Left kidney (tissue), 2 donors: Measurements from ENCODE around the gene LYPD1. TPM values are rescaled to one million over a fixed set of nuclear protein-coding genes. Genes with fewer than 3 reads are reported as not detected.

Experiments used
- DNase-seq: peaks from one replicate; pipeline ENCODE4 v3.0.0-alpha.2; 2013
- polyA plus RNA-seq: library from polyadenylated mRNA; unstranded; fragments of 120-200 nt; gene quantifications from one replicate; pipeline ENCODE4 v1.2.1, GENCODE V29; 2013; ENCODE audit not compliant: insufficient read length

The LYPD1 gene
- polyA plus RNA-seq, 1 donor: 94.3 TPM

DNA sequence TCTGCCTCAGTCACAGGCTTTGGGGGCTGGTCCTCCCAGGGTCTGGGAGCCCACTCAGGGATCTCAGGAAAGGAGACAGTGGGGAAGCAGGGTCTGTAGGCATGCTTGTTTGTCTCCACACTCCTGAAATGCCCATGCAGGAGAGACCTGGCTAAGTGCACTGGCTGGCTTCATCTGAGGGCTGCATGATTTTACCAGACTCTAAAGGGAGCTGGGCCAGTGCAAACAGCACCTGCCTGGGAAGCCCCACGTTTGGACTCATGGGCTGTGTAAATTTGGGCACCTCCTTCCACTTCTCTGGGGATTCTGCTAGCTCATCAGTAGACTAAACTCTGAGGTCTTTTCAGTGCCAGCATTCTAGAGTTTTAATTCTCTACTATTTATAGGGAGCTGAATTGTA is 33.7 kb downstream of the LYPD1 start:
- DNase-seq: no peak

- no peak for DNase-seq
Measured at GRCh38 chr2:132633635-132634034, 36.4 kb downstream of the LYPD1 start.

GRCh38 chr2:132632000-132632649 is 37.9 kb downstream of the LYPD1 start:
- DNase-seq: no peak

DNA sequence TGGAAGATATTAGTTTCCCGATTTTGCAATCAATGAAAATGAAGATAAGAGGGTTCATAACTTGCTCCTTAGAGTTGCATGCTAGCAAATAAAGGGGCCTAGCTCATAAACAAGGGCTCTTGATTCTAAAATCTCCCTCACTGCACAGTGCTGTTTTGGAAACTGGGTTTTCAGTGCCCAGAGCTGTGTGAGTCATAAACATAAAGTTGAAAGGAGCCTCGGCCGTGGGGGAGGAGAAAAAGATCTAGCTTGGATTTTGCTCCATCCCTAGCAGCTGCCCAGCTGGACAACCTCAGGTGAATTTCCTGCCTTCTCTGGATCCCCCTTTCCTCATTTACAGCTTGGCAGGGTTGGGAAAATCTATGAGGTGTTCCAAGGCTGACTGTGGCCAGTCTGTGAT is 42.5 kb downstream of the LYPD1 start:
- DNase-seq: no peak

DNA sequence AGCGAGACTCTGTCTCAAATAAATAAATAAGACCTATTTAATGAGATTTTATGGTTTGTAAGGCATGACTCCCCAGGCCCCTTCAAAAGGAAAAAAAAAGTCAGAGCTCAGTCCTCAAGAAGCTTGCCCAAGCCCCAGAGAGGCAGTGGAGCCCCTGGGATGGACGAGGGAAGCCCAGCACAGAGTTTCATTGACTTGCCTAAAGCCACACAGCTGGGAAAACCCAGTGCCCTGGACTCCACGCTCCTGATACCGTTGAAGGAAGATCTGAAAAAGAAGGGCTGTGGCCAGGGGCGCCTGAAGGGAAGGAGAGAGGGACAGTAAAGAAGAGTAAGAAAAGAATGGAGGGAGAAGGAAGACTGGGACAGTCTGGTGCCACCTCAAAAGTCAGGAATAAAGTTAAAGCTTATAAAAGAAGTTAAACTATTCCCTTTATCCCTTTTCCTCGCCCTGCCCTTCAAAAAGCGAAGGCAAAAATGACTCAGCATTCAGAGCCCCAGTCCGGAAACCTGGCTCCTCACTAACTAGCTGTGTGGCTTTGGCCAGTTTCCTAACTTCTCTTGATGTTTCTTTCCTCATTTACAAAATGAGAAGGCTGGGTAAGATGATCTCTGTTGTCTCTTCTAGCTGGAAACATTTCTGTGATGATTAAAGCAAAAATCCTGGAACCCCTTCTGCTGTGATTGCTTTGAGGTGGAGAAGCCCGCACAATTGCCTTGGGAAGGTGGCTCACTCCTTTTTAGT is 46.7 kb downstream of the LYPD1 start:
- DNase-seq: no peak

- DNase-seq: no peak
Measured at GRCh38 chr2:132621131-132621875, 48.7 kb downstream of the LYPD1 start.

GRCh38 chr2:132620115-132620514 is 49.9 kb downstream of the LYPD1 start:
- no peak for DNase-seq

DNA sequence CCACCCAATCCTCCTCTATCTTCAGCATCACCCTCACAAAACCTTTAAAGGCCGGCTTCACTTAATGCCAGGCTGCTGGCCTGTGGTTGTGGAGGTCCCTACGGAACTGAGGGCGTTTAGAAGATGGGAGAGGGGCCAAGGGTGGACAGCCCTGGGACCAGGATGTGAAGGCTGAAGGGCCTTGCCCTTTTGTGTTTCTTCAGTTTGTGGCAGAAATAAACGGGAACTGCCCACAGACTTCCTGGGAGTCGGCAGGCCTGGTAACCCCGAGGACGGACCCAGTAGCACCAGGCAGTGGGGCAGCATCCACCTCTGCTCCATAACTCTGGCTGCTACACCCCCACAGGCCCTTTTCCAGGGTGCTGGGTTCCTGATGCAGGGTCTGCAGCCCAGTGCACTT is 51.3 kb downstream of the LYPD1 start:
- no peak for DNase-seq

- DNase-seq: no peak
Measured at GRCh38 chr2:132617989-132618388, 52.0 kb downstream of the LYPD1 start.

DNA sequence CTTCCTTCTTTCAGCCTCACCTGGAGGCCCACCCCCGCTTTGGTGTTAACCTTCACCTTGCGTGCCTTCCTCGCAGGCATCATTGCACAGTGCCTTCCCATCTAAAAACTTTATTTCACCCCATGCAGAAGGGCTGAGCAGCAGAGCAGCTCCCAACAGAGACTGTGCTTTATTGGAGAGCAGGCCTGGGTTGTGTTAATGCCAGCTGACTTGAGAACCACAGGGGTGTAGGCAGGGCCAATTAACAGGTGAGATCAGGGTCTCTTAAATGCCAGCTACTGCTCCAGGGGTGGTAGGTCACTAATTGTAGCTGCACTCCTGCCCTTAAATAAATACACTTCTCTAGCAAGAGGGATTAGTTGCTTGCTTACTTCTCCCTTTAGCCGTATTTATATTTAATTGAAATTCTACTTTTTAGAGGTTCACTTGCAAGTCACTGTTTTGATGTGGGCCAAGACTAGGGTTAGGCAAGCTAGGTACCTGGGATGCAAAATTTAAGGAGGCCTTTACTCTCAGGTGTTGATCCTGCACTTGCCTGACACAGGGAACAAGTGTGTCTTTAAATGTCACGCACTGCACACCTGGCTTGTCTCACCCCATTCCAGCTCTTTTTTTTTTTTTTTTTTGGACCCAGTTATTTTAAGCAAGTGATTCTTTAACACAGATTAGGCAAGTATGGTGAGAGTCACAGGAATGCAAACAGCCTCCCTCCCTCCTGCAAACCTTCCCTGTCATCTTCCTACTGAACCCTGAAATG is 54.5 kb downstream of the LYPD1 start:
- DNase-seq: no peak

- DNase-seq: no peak
Measured at GRCh38 chr2:132611719-132612118, 58.3 kb downstream of the LYPD1 start.

- no peak for DNase-seq
Measured at GRCh38 chr2:132609101-132609890, 60.7 kb downstream of the LYPD1 start.

GRCh38 chr2:132608311-132608710 is 61.7 kb downstream of the LYPD1 start:
- DNase-seq: no peak

DNA sequence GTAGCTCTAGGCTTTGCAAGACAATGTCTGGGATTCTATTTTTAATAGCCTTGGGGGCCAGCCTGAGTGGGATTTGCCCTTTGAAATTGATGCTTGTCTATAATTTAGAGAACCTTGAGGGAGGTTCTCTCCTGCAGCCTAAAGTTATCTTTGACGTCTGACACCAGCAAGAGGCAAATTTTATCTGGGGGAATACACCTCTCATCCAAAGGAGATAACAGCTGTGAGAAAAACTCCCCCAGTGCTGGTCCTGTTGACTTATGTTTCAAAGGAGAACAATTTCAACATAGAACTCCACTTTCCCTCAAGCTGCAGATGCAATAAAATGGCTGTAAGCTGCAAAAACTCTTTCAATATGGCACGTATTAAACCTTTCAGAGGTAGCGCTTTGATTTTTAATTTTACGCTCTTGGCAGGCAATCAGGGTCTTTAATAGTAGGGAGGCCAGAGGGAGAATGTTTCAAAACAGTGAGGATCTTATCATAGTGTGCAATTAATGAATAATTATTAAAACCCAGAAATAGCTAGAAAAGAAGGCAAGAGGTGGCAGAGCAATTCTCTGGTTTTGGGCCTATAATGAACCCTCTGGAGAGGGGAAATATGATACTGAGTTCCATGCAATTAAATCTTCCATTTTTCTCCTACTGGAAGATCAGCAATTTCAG is 62.4 kb downstream of the LYPD1 start:
- DNase-seq: no peak

DNA sequence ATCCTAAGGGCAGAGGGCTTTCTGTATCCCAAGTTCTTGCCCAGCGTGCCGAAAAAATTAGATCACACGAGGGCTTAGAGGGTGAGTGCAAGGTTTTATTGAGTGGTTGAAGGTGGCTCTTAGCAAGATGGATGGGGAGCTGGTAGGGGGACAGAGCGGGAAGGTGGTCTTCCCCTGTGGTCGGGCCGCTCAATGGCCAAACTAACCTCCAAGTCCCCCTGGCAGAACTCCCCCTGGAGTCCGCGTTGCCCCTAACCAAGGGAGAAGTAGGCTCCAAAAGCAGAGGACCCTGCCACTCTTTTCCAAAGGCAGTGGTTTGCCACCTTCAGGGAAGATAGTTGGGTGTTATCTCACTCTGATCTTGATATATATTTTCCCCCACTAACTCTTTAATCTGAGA is 63.4 kb downstream of the LYPD1 start:
- no peak for DNase-seq

DNA sequence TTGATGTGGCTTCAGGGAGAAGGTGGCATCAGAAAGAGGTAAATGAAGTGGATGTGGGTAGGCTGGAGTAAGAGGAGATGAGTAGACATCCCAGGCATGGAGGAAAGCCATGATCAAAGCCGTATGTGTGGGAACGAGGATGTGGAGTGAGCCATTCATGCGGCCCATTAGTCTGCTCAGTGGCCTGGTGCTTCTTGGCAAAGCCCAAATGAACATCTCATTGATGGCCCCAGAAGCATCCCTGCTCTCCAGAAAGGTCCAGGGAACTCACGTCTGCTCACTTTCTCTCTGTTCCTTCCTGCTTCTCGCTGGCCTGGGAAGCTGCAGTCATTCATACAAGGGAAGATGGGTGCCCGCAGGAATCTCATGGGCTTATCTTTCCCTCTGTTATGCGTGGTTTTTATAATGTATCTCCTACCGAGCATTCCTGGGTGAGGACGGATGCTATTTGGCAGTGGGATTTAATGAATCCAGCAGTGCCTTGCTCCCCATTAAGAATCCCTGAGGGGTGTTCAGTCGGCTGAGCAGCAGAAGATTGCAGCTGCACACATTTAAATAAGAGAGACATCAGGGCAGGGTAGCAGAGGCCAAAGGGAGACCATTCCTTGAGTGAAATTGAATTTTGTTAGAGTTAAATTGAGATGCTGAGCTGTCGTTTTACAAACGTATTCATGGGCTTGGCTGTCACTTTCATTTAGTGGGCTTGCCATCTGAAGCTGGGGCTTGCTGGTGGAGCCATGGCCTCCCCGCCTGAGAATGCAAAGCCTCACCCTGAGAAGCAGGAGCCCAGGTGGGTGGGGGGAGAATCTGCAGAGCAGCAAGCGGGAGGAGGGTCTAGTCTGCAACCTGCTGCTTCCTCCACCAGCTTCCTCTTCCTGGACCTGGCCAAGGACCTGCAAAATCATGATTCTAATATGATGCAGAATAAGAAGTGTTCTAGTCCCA is 64.5 kb downstream of the LYPD1 start:
- no peak for DNase-seq

- DNase-seq: no peak
Measured at GRCh38 chr2:132604561-132604960, 65.4 kb downstream of the LYPD1 start.

GRCh38 chr2:132599556-132599955 is 70.4 kb downstream of the LYPD1 start:
- DNase-seq: no peak

DNA sequence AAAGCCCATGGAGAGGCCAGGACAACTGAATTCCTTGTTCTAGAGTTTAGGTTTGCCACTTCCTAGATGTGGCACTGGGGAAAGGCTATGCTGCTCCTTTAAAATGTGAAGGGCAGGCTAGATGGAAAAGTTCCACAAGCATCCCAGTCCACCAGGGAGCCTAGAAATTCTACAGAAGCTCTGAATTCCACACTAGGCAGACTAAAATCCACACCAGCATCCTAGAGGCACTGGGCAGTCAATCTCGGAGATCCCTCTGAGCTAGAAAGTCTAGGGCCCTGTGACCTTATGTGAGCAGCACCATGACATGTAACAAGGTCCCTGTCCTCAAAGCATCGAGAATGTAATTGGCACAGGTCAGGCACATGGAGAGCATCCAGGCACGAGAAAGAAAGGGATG is 71.5 kb downstream of the LYPD1 start:
- no peak for DNase-seq

DNA sequence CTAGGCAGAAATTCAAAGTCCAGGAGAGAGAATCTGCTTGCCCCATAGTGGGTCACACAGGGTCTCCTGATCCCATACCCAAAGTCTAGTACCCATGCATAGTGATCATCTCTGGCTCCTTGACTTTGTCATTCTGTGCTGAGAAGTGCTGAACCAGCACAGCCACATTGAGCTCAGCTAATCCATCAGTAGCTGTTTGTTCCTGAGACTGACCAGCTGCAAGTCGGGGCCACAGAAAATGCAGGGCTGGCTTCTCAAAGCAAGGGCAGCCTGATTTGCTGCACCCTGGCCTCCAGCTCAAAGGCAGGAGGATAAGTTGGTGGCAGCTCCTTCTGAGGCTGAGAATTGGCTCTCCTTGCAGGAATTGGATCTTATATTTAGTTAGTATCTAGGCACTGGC is 72.2 kb downstream of the LYPD1 start:
- DNase-seq: no peak
